Measurements from ENCODE around the gene PRKG1. TPM values are rescaled to one million over a fixed set of nuclear protein-coding genes. Genes with fewer than 3 reads are reported as not detected.

Gene PRKG1
- total RNA-seq, 1 donor from 2014 or later: not detected

- intact Hi-C loops (cut with micrococcal nuclease): loop anchor here (2.0 kb wide), 1 partner anchor 29 kb away; no protein-coding TSS in a partner anchor
Observed at GRCh38 chr10:51861731-51862130, 787.4 kb downstream of the PRKG1 start.

GRCh38 chr10:51862149-51862548 lies 787.9 kb downstream of the PRKG1 start:
- intact Hi-C loops (cut with micrococcal nuclease): no loop called here

GRCh38 chr10:51867956-51868355 lies 793.7 kb downstream of the PRKG1 start:
- intact Hi-C loops (cut with micrococcal nuclease): no loop called here

GRCh38 chr10:51874131-51874530 lies 799.8 kb downstream of the PRKG1 start:
- intact Hi-C loops (cut with micrococcal nuclease): no loop called here

- intact Hi-C loops (cut with micrococcal nuclease): no loop called here
Observed at GRCh38 chr10:51875610-51876009, 801.3 kb downstream of the PRKG1 start.

- intact Hi-C loops (cut with micrococcal nuclease): no loop called here
Observed at GRCh38 chr10:51876503-51876902, 802.2 kb downstream of the PRKG1 start.

- intact Hi-C loops (cut with micrococcal nuclease): no loop called here
Observed at GRCh38 chr10:51876979-51877378, 802.7 kb downstream of the PRKG1 start.

- intact Hi-C loops (cut with micrococcal nuclease): no loop called here
Observed at GRCh38 chr10:51877636-51878035, 803.3 kb downstream of the PRKG1 start.

GRCh38 chr10:51878695-51879094 lies 804.4 kb downstream of the PRKG1 start:
- intact Hi-C loops (cut with micrococcal nuclease): loop anchor here (1.0 kb wide), 1 partner anchor 179 kb away; the partner anchor contains the start of gene CSTF2T

GRCh38 chr10:51879238-51879637 lies 805.0 kb downstream of the PRKG1 start:
- intact Hi-C loops (cut with micrococcal nuclease): loop anchor here (1.0 kb wide), 1 partner anchor 180 kb away; the partner anchor contains the start of gene CSTF2T

- intact Hi-C loops (cut with micrococcal nuclease): no loop called here
Observed at GRCh38 chr10:51881213-51881612, 806.9 kb downstream of the PRKG1 start.

- intact Hi-C loops (cut with micrococcal nuclease): no loop called here
Observed at GRCh38 chr10:51886438-51887068, 812.3 kb downstream of the PRKG1 start.

- intact Hi-C loops (cut with micrococcal nuclease): no loop called here
Observed at GRCh38 chr10:51888263-51888662, 814.0 kb downstream of the PRKG1 start.

- intact Hi-C loops (cut with micrococcal nuclease): loop anchor here (5.0 kb wide), 1 partner anchor 45 kb away; no protein-coding TSS in a partner anchor
Observed at GRCh38 chr10:51892313-51892712, 818.0 kb downstream of the PRKG1 start.

- intact Hi-C loops (cut with micrococcal nuclease): loop anchor here (5.0 kb wide), 1 partner anchor 46 kb away; no protein-coding TSS in a partner anchor
Observed at GRCh38 chr10:51892965-51893658, 818.8 kb downstream of the PRKG1 start.

GRCh38 chr10:51894771-51895578 lies 820.7 kb downstream of the PRKG1 start:
- intact Hi-C loops (cut with micrococcal nuclease): loop anchor here (5.0 kb wide), 1 partner anchor 48 kb away; no protein-coding TSS in a partner anchor

- intact Hi-C loops (cut with micrococcal nuclease): no loop called here
Observed at GRCh38 chr10:51896849-51897248, 822.6 kb downstream of the PRKG1 start.

GRCh38 chr10:51897560-51897959 lies 823.3 kb downstream of the PRKG1 start:
- intact Hi-C loops (cut with micrococcal nuclease): no loop called here

- intact Hi-C loops (cut with micrococcal nuclease): no loop called here
Observed at GRCh38 chr10:51900180-51900579, 825.9 kb downstream of the PRKG1 start.

GRCh38 chr10:51903675-51904074 lies 829.4 kb downstream of the PRKG1 start:
- intact Hi-C loops (cut with micrococcal nuclease): no loop called here

- intact Hi-C loops (cut with micrococcal nuclease): no loop called here
Observed at GRCh38 chr10:51905032-51905431, 830.7 kb downstream of the PRKG1 start.

GRCh38 chr10:51907361-51907760 lies 833.1 kb downstream of the PRKG1 start:
- intact Hi-C loops (cut with micrococcal nuclease): no loop called here

Data from T-helper 1 cell treated with Interleukin-12 subunit alpha and Interleukin-12 subunit beta and Interleukin-4 antibody, amounts not matched to agents 30 ng/mL and 1 ng/mL, for 36 hours (primary cell).